Prostate gland (tissue), 2 donors: ENCODE data around the gene RILP.

ENCODE experiments used
- CTCF ChIP-seq, 4 experiments: fragments of 200-600 bp in 2 of 4; fragments of 450-650 bp in 2 of 4; sonication (generic) in 2 of 4; IDR thresholded peaks; 1 replicate in 3 of 4; 2 replicates in 1 of 4; pipeline ENCODE4 v1.5.1; 2016 to 2019; ENCODE audit warnings: antibody characterized with exemption in 4 of 4, mild to moderate bottlenecking in 2 of 4, moderate library complexity in 2 of 4
- POLR2A ChIP-seq: fragments of 450-650 bp; IDR thresholded peaks from one replicate; pipeline ENCODE4 v1.6.1; 2016; ENCODE audit warnings: antibody characterized with exemption, mild to moderate bottlenecking
- POLR2AphosphoS5 ChIP-seq: sonication (generic); formaldehyde crosslinking; IDR thresholded peaks from one replicate; pipeline ENCODE4 v1.6.1; 2017; ENCODE audit warnings: antibody characterized with exemption

GRCh38 chr17:1648173-1648962 is 1.3 kb downstream of the RILP start:
- TF ChIP-seq CTCF (IDR thresholded peaks at IDR 0.05): peak in 2 of 4 experiments; percentile 93 to 96
- TF ChIP-seq POLR2AphosphoS5: no peak
- TF ChIP-seq POLR2A: no peak
